Choroid plexus epithelial cell (primary cell): ENCODE results near the gene B4GALT3.

ENCODE experiments used
- DNase-seq: peaks from one replicate; pipeline ENCODE4 v3.0.0-alpha.2; 2010; ENCODE audit warnings: low read depth
- H3K4me3 ChIP-seq: 2 replicates; pipeline ENCODE4 v1.5.1; 2011; ENCODE audit warnings: low read depth, mild to moderate bottlenecking, control low read depth, low read length, moderate library complexity
- CTCF ChIP-seq: conservative IDR thresholded peaks from 2 replicates; pipeline ENCODE4 v1.5.1; 2011; ENCODE audit warnings: low read depth, mild to moderate bottlenecking, control low read depth, inconsistent platforms, low read length, moderate library complexity

B4GALT3 gene

GRCh38 chr1:161153176-161153575, 24.1 kb downstream of the B4GALT3 start:
- no peak for DNase-seq
- H3K4me3 ChIP-seq: peak overlapping the region; percentile 86
- TF ChIP-seq CTCF: no peak

DNA sequence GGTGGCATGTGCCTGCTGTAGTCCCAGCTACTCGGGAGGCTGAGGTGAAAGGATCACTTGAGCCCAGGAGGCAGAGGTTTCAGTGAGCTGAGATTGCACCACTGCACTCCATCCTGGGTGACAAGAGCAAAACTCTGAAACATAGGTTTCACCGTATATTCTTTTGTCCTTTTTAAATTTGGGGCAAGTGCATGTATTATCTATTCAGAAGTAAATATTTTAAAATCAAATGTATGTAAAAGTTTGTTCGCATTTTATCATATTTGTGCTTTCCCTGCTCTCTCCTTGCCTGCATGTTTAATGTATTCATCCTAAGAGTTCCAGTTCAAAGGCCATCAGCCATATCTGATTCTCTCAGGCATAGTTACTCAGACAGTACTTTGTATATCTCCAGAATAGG, 31.5 kb downstream of the B4GALT3 start:
- DNase-seq: no peak
- no peak for TF ChIP-seq CTCF
- no peak overlapping the region for H3K4me3 ChIP-seq

DNA sequence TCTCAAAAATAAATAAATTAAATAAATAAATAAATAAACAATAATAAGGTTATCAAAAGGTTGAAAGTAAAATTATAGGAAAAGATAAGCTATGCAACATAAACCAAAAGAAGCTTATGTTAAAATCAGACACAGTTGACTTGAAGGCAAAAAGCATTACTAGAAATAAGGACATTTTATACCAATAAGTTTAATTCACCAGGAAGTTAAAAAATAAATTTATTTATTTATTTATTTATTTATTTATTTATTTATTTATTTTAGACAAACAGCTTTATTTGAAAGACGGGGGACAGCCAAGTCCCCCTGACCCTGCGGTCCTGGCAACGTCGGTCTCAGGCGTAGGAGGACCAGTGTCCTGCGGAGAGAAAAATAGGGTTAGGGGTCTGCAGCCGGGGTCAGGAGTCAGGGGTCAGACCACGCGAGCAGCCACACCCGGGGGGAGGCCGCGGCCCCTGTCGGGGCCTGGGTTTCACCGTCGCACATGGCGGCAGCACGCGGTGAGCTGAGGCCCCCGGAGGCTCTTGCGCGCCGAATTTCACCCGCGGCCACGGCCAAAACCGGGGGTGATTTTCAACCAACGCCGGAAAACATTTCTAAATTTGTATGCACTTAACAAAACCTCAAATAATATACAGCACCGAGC, 36.4 kb downstream of the B4GALT3 start:
- TF ChIP-seq CTCF: no peak
- no peak for DNase-seq
- no peak overlapping the region for H3K4me3 ChIP-seq

DNA sequence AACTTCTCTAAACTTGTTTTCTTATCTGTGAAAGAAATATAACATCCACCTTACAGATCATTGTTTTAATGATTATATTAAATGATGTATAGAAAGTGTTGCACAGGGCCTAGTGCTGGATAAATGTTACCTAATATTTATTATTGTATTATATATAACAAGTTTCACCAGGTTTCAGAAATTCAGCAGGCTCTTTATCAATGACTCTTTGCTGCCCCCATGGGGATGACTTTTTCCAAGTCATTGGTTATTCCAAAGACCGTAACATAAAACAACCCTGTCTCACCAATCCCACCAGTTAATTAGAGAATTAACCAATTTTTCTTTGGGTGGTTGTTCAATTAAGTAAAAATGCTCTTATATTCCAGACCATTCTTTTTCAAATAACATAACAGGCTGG, 37.5 kb downstream of the B4GALT3 start:
- no peak overlapping the region for H3K4me3 ChIP-seq
- peak; percentile 79 for DNase-seq
- TF ChIP-seq CTCF: peak; percentile 64

- DNase-seq: no peak
- TF ChIP-seq CTCF: no peak
These were observed 38.9 kb downstream of the B4GALT3 start for GRCh38 chr1:161138431-161138830.

GRCh38 chr1:161137881-161138280, 39.4 kb downstream of the B4GALT3 start:
- DNase-seq: no peak
- no peak for TF ChIP-seq CTCF

More at GRCh38 chr1:161138431-161138830, 38.9 kb downstream of the B4GALT3 start:
- no peak overlapping the region for H3K4me3 ChIP-seq

GRCh38 chr1:161133220-161133740, 44.0 kb downstream of the B4GALT3 start:
- no peak for TF ChIP-seq CTCF
- DNase-seq: no peak

More at GRCh38 chr1:161137881-161138280, 39.4 kb downstream of the B4GALT3 start:
- H3K4me3 ChIP-seq: no peak overlapping the region

More at GRCh38 chr1:161133220-161133740, 44.0 kb downstream of the B4GALT3 start:
- peak overlapping the region; percentile 91 for H3K4me3 ChIP-seq
